CD8-positive, alpha-beta memory T cell (primary cell): ENCODE measurements around the gene TMEM121. TPM values are rescaled to one million over a fixed set of nuclear protein-coding genes. Genes with fewer than 3 reads are reported as not detected.
"Not testable (repeated sequence)": the region's sequence is repeated elsewhere in the genome, so short reads cannot be mapped to it uniquely, and the experiment has no call there.

ENCODE experiments used
- CTCF ChIA-PET: fragments of 350-600 bp; sonication (Branson Sonifier 250); formaldehyde crosslinking; loops from one replicate; lab custom pipeline; 2021; ENCODE audit warnings: antibody characterized with exemption; lab: Charles Lee
- POLR2A ChIA-PET: fragments of 350-600 bp; sonication (Branson Sonifier 250); formaldehyde crosslinking; loops from one replicate; lab custom pipeline; 2021; ENCODE audit warnings: antibody characterized with exemption; lab: Charles Lee
- DNase-seq, 5 donors: peaks; one replicate each; pipeline versions ENCODE4 v3.0.0 to v3.0.0-alpha.2; 2020 to 2022; ENCODE audit warnings: mixed read lengths in 1 of 5
- H3K27ac ChIP-seq: one replicate; pipeline ENCODE4 v1.7.0; 2013; ENCODE audit warnings: low read depth, mild to moderate bottlenecking, low read length, moderate library complexity
- H3K27me3 ChIP-seq: 2 replicates; pipeline ENCODE4 v1.7.0; 2013; ENCODE audit warnings: low read length, mild to moderate bottlenecking; ENCODE audit not compliant: insufficient read depth, poor library complexity, severe bottlenecking
- H3K36me3 ChIP-seq: 2 replicates; pipeline ENCODE4 v1.7.0; 2013; ENCODE audit warnings: mild to moderate bottlenecking, low read length, moderate library complexity; ENCODE audit not compliant: insufficient read depth
- H3K4me1 ChIP-seq: 2 replicates; pipeline ENCODE4 v1.7.0; 2013; ENCODE audit warnings: mild to moderate bottlenecking, low read length, moderate library complexity; ENCODE audit not compliant: insufficient read depth
- H3K4me3 ChIP-seq: 2 replicates; pipeline ENCODE4 v1.7.0; 2013; ENCODE audit warnings: mild to moderate bottlenecking, low read length
- H3K9me3 ChIP-seq: 2 replicates; pipeline ENCODE4 v1.7.0; 2013; ENCODE audit warnings: mild to moderate bottlenecking, low read length
- H3K27ac Mint-ChIP-seq, 8 donors: one replicate each; pipeline ENCODE4 v1.8.0; 2020 to 2021; ENCODE audit warnings: mixed read lengths in 8 of 8, mild to moderate bottlenecking in 6 of 8, inconsistent platforms in 3 of 8, moderate library complexity in 3 of 8
- H3K27me3 Mint-ChIP-seq, 2 donors: one replicate each; pipeline ENCODE4 v1.8.0; 2020 to 2021; ENCODE audit warnings: mixed read lengths in 2 of 2, mild to moderate bottlenecking in 1 of 2, moderate library complexity in 1 of 2
- H3K36me3 Mint-ChIP-seq, 3 donors: one replicate each; pipeline ENCODE4 v1.8.0; 2020 to 2021; ENCODE audit warnings: mixed read lengths in 3 of 3, inconsistent platforms in 1 of 3, mild to moderate bottlenecking in 1 of 3
- H3K4me1 Mint-ChIP-seq, 3 donors: one replicate each; pipeline ENCODE4 v1.8.0; 2020 to 2021; ENCODE audit warnings: mixed read lengths in 3 of 3, inconsistent platforms in 1 of 3, mild to moderate bottlenecking in 1 of 3
- H3K4me3 Mint-ChIP-seq, 7 donors: one replicate each; pipeline ENCODE4 v1.8.0; 2020 to 2021; ENCODE audit warnings: mixed read lengths in 7 of 7, mild to moderate bottlenecking in 6 of 7, moderate library complexity in 4 of 7, inconsistent platforms in 2 of 7
- H3K9me3 Mint-ChIP-seq, 5 donors: one replicate each; pipeline ENCODE4 v1.8.0; 2020 to 2022; ENCODE audit warnings: mixed read lengths in 5 of 5, mild to moderate bottlenecking in 3 of 5, moderate library complexity in 2 of 5, inconsistent platforms in 1 of 5
- polyA plus RNA-seq: library from polyadenylated mRNA; unstranded; fragments of 300-500 nt; fragmentation: Illumina TruSeq; gene quantifications from one replicate; pipeline ENCODE4 v1.2.3, GENCODE V29; 2021
- total RNA-seq, 2 experiments: library from RNA; stranded (reverse); gene quantifications; one replicate each; pipeline ENCODE4 v1.2.3, GENCODE V29; 2021

Gene TMEM121
- total and polyA plus RNA-seq, 3 experiments from 2014 or later = 3.8 to 17.1 (median 14.2) TPM

- peaks cover 9 to 37% of the 10 kb centered on the region in 2 donors for H3K27me3 Mint-ChIP-seq
- H3K27ac Mint-ChIP-seq, H3K9me3 ChIP-seq, CTCF ChIA-PET, H3K4me3 Mint-ChIP-seq, H3K27me3 ChIP-seq, H3K27ac ChIP-seq, H3K4me3 ChIP-seq, POLR2A ChIA-PET, H3K4me1 Mint-ChIP-seq, H3K4me1 ChIP-seq, H3K36me3 ChIP-seq, H3K36me3 Mint-ChIP-seq, DNase-seq, H3K9me3 Mint-ChIP-seq: not testable (repeated sequence)
These were observed 31.3 kb downstream of the TMEM121 start for GRCh38 chr14:105557671-105558070.

- CTCF ChIA-PET, H3K4me1 ChIP-seq, H3K36me3 Mint-ChIP-seq, H3K36me3 ChIP-seq, H3K4me3 Mint-ChIP-seq, H3K9me3 ChIP-seq, POLR2A ChIA-PET, H3K4me1 Mint-ChIP-seq, H3K4me3 ChIP-seq, H3K27ac ChIP-seq, H3K27me3 ChIP-seq, H3K9me3 Mint-ChIP-seq, H3K27ac Mint-ChIP-seq: not testable (repeated sequence)
- peak in 1 of 5 donors; percentile 36 for DNase-seq
- peaks cover 9 to 31% of the 10 kb centered on the region in 2 donors for H3K27me3 Mint-ChIP-seq
These were observed 32.2 kb downstream of the TMEM121 start for GRCh38 chr14:105558449-105559154.

GRCh38 chr14:105559384-105560047 is 33.1 kb downstream of the TMEM121 start:
- H3K36me3 ChIP-seq, DNase-seq: not testable (repeated sequence)

GRCh38 chr14:105560048-105560669 is 33.8 kb downstream of the TMEM121 start:
- H3K27ac ChIP-seq, H3K9me3 ChIP-seq, H3K4me1 Mint-ChIP-seq, DNase-seq, H3K9me3 Mint-ChIP-seq, POLR2A ChIA-PET, H3K36me3 Mint-ChIP-seq, CTCF ChIA-PET, H3K4me1 ChIP-seq, H3K27ac Mint-ChIP-seq, H3K27me3 ChIP-seq, H3K4me3 ChIP-seq, H3K36me3 ChIP-seq, H3K4me3 Mint-ChIP-seq: not testable (repeated sequence)
- peaks cover 5 to 20% of the 10 kb centered on the region in 2 donors for H3K27me3 Mint-ChIP-seq

More at GRCh38 chr14:105559384-105560047, 33.1 kb downstream of the TMEM121 start:
- H3K27ac Mint-ChIP-seq, H3K9me3 ChIP-seq, H3K9me3 Mint-ChIP-seq, H3K4me1 Mint-ChIP-seq, CTCF ChIA-PET, H3K36me3 Mint-ChIP-seq, H3K4me3 ChIP-seq, POLR2A ChIA-PET, H3K27ac ChIP-seq, H3K4me1 ChIP-seq, H3K27me3 ChIP-seq, H3K4me3 Mint-ChIP-seq: not testable (repeated sequence)
- peaks cover 5 to 25% of the 10 kb centered on the region in 2 donors for H3K27me3 Mint-ChIP-seq

GRCh38 chr14:105561345-105561744 is 35.0 kb downstream of the TMEM121 start:
- not testable (repeated sequence) for H3K4me1 Mint-ChIP-seq

GRCh38 chr14:105562713-105563346 is 36.4 kb downstream of the TMEM121 start:
- no peaks in the 10 kb centered on the region for H3K9me3 Mint-ChIP-seq
- no peak for DNase-seq
- peak overlapping the region in 3 of 8 donors; percentile 3 to 69 (median 68) for H3K27ac Mint-ChIP-seq

More at GRCh38 chr14:105561345-105561744, 35.0 kb downstream of the TMEM121 start:
- H3K9me3 Mint-ChIP-seq, H3K4me3 Mint-ChIP-seq, H3K36me3 Mint-ChIP-seq, H3K27me3 Mint-ChIP-seq, H3K4me1 ChIP-seq, H3K27me3 ChIP-seq, POLR2A ChIA-PET, H3K4me3 ChIP-seq, H3K27ac Mint-ChIP-seq, H3K36me3 ChIP-seq, H3K9me3 ChIP-seq, DNase-seq, H3K27ac ChIP-seq, CTCF ChIA-PET: not testable (repeated sequence)

GRCh38 chr14:105563347-105563737 is 37.0 kb downstream of the TMEM121 start:
- H3K4me3 ChIP-seq = no peak overlapping the region
- Mint-ChIP-seq H3K27ac (peak overlapping the region in 2 of 8 donors; percentile 3 to 69), H3K36me3 (no peaks in the 10 kb centered on the region), H3K27me3 (no peaks in the 10 kb centered on the region), H3K9me3 (no peaks in the 10 kb centered on the region), H3K4me3 (no peak overlapping the region), H3K4me1 (no peaks in the 10 kb centered on the region)
- ChIA-PET POLR2A (no interaction called here), CTCF (no interaction called here)
- peak overlapping the region; percentile 6 for H3K27ac ChIP-seq
- no peak for DNase-seq
- no peaks in the 10 kb centered on the region for H3K4me1 ChIP-seq
- no peaks in the 10 kb centered on the region for H3K36me3 ChIP-seq
- no peaks in the 10 kb centered on the region for H3K27me3 ChIP-seq
- H3K9me3 ChIP-seq = no peaks in the 10 kb centered on the region

More at GRCh38 chr14:105562713-105563346, 36.4 kb downstream of the TMEM121 start:
- POLR2A ChIA-PET = no interaction called here
- no peaks in the 10 kb centered on the region for H3K9me3 ChIP-seq
- no peaks in the 10 kb centered on the region for H3K27me3 ChIP-seq
- no peak overlapping the region for H3K4me3 ChIP-seq
- H3K36me3 ChIP-seq = no peaks in the 10 kb centered on the region
- H3K27ac ChIP-seq = peak overlapping the region; percentile 6
- no peaks in the 10 kb centered on the region for H3K4me1 ChIP-seq
- Mint-ChIP-seq H3K36me3 (no peaks in the 10 kb centered on the region), H3K4me1 (peaks cover 0 to under 1% (median 0%) of the 10 kb centered on the region in 3 donors), H3K4me3 (no peak overlapping the region), H3K27me3 (peaks cover 0 to 2% of the 10 kb centered on the region in 2 donors)
- CTCF ChIA-PET = no interaction called here

GRCh38 chr14:105564536-105564935 is 38.2 kb downstream of the TMEM121 start:
- H3K4me3 Mint-ChIP-seq, H3K9me3 Mint-ChIP-seq, DNase-seq, H3K4me1 Mint-ChIP-seq, H3K4me3 ChIP-seq, H3K27me3 ChIP-seq, H3K9me3 ChIP-seq, H3K27ac Mint-ChIP-seq, POLR2A ChIA-PET, H3K4me1 ChIP-seq, H3K36me3 Mint-ChIP-seq, H3K27me3 Mint-ChIP-seq, H3K36me3 ChIP-seq, CTCF ChIA-PET, H3K27ac ChIP-seq: not testable (repeated sequence)
